Esophagus (tissue), 2 donors: ENCODE measurements around the gene SEC14L3. TPM values are rescaled to one million over a fixed set of nuclear protein-coding genes. Genes with fewer than 3 reads are reported as not detected.

ENCODE experiments used
- H3K27ac ChIP-seq, 2 donors: one replicate each; pipeline ENCODE4 v1.5.1; 2013; ENCODE audit warnings: low read depth in 2 of 2, mild to moderate bottlenecking in 2 of 2, inconsistent platforms in 1 of 2, low read length in 1 of 2, moderate library complexity in 1 of 2
- H3K27me3 ChIP-seq, 2 donors: one replicate each; pipeline ENCODE4 v1.6.1; 2013; ENCODE audit warnings: low read length in 2 of 2, control low read depth in 1 of 2, mild to moderate bottlenecking in 1 of 2; ENCODE audit not compliant: insufficient read depth in 2 of 2, control insufficient read depth in 1 of 2
- H3K36me3 ChIP-seq, 2 donors: one replicate each; pipeline ENCODE4 v1.6.1; 2013; ENCODE audit warnings: low read length in 1 of 2; ENCODE audit not compliant: control insufficient read depth in 2 of 2, insufficient read depth in 2 of 2
- H3K4me1 ChIP-seq, 2 donors: one replicate each; pipeline ENCODE4 v1.6.1; 2013; ENCODE audit warnings: low read length in 1 of 2; ENCODE audit not compliant: control insufficient read depth in 2 of 2, insufficient read depth in 2 of 2
- H3K4me3 ChIP-seq, 2 donors: one replicate each; pipeline ENCODE4 v1.5.1; 2013; ENCODE audit warnings: low read length in 2 of 2, mild to moderate bottlenecking in 2 of 2, low read depth in 1 of 2, moderate library complexity in 1 of 2
- H3K9me3 ChIP-seq, 2 donors: one replicate each; pipeline ENCODE4 v1.6.1; 2013; ENCODE audit warnings: mild to moderate bottlenecking in 2 of 2, low read depth in 1 of 2, low read length in 1 of 2, moderate library complexity in 1 of 2; ENCODE audit not compliant: control insufficient read depth in 2 of 2, insufficient read depth in 1 of 2
- WGBS, 2 donors: extraction: QIAGEN DNeasy Blood & Tissue Kit; methylation state at CpG; one replicate each; pipeline ENCODE4 v1.1.7; 2013; 5-methylcytosine and 5-hydroxymethylcytosine counted together
- polyA plus RNA-seq, 2 donors: library from polyadenylated mRNA; stranded (reverse); fragments of 200-250 nt; gene quantifications; one replicate each; pipeline ENCODE4 v1.2.3, GENCODE V29; 2013
- donor health status: healthy with polysubstance abuse.
- donor health status: Bipolar disorder and iron deficiency.

SEC14L3 gene
- polyA plus RNA-seq, 2 donors, result not detected

DNA sequence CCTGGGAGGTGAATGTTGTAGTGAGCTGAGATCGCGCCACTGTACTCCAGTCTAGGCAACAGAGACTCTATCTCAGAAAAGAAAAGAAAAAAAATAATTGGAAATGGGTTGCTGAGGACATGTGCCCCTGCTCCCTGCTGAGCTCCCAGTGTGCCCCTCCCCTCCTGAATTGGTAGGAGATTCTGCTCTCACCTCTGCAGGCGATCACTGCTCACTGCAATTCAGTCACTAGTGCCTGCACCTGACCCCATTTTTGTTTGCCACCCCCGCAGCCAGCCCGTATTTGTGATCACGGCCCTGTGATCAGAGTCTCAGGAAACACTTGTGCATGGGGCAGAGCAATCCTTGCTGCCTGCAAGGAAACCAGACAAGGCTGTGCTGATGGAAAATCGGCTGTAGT lies 16.3 kb upstream of the SEC14L3 start:
- WGBS, 2 donors, result 72 to 77% methylated on average over 7 of the region's 7 CpGs
- Histone ChIP-seq H3K9me3 (no peaks in the 10 kb centered on the region), H3K36me3 (no peaks in the 10 kb centered on the region), H3K4me3 (no peak overlapping the region), H3K4me1 (no peaks in the 10 kb centered on the region), H3K27me3 (no peaks in the 10 kb centered on the region), H3K27ac (no peak overlapping the region)

- WGBS, 2 donors, result 67 to 69% methylated on average over 8 of the region's 8 CpGs
- Histone ChIP-seq H3K27me3 (no peaks in the 10 kb centered on the region), H3K36me3 (no peaks in the 10 kb centered on the region), H3K27ac (no peak overlapping the region), H3K4me3 (no peak overlapping the region), H3K4me1 (no peaks in the 10 kb centered on the region), H3K9me3 (no peaks in the 10 kb centered on the region)
Measured at GRCh38 chr22:30486661-30487115, 14.9 kb upstream of the SEC14L3 start.

DNA sequence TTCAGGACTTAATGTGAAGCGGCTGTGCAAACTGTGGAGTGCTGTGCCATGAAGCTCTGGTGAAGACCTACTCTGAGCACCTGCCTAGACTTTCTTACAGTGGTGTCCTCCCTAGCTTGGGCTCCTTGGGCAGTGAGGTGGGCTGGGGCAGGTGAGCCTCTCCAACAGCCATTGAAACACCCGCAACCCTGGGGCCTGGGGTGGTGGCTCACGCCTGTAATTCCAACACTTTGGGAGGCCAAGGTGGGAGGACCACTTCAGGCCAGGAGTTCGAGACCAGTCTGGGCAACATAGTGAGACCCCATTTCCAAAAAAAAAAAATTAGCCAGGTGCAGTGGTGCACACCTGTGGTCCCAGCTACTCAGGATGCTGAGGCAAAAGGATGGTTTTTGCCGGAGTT lies 14.3 kb upstream of the SEC14L3 start:
- H3K4me1 ChIP-seq, result no peaks in the 10 kb centered on the region
- H3K27ac ChIP-seq, result no peak overlapping the region
- H3K27me3 ChIP-seq, result no peaks in the 10 kb centered on the region
- WGBS, 2 donors, result 88 to 90% methylated on average over 5 of the region's 5 CpGs
- no peaks in the 10 kb centered on the region for H3K36me3 ChIP-seq
- no peaks in the 10 kb centered on the region for H3K9me3 ChIP-seq
- no peak overlapping the region for H3K4me3 ChIP-seq

- Histone ChIP-seq H3K27ac (no peak overlapping the region), H3K4me1 (no peaks in the 10 kb centered on the region), H3K9me3 (no peaks in the 10 kb centered on the region), H3K27me3 (no peaks in the 10 kb centered on the region), H3K36me3 (no peaks in the 10 kb centered on the region), H3K4me3 (no peak overlapping the region)
- WGBS, 2 donors, result 26 to 30% methylated on average over 18 of the region's 18 CpGs
Measured at GRCh38 chr22:30485362-30485988, 13.7 kb upstream of the SEC14L3 start.

- H3K36me3 ChIP-seq, result no peaks in the 10 kb centered on the region
- H3K27ac ChIP-seq, result no peak overlapping the region
- H3K9me3 ChIP-seq, result no peaks in the 10 kb centered on the region
- 78 to 84% methylated on average over 1 of the region's 1 CpG for WGBS, 2 donors
- H3K4me3 ChIP-seq, result no peak overlapping the region
- peaks cover 0 to 3% of the 10 kb centered on the region in 2 donors for H3K4me1 ChIP-seq
- H3K27me3 ChIP-seq, result no peaks in the 10 kb centered on the region
Measured at GRCh38 chr22:30483169-30483568, 11.4 kb upstream of the SEC14L3 start.

DNA sequence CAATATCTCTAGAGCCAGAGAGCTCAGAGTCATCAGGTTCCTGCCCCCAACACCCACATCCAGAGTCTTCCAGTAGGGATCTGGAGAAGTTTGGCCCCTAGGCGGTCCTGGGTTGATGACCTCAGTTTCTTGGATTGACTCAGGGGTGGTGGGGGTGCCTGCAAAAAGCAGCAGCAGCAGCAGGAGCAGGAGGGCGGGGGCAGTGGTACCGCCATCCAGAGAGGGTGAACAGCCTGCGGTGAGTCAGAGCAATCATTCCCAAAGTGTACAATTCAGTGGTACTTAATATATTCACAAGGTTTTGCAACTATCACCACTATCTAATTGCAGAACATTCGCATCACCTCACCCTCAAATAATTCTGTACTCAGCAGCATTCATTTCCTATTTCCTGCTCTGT lies 9.9 kb upstream of the SEC14L3 start:
- 70 to 86% methylated on average over 5 of the region's 5 CpGs for WGBS, 2 donors
- no peaks in the 10 kb centered on the region for H3K9me3 ChIP-seq
- H3K36me3 ChIP-seq, result no peaks in the 10 kb centered on the region
- no peak overlapping the region for H3K4me3 ChIP-seq
- peaks cover 0 to 3% of the 10 kb centered on the region in 2 donors for H3K4me1 ChIP-seq
- H3K27me3 ChIP-seq, result no peaks in the 10 kb centered on the region
- H3K27ac ChIP-seq, result no peak overlapping the region

- Histone ChIP-seq H3K36me3 (no peaks in the 10 kb centered on the region), H3K27me3 (no peaks in the 10 kb centered on the region), H3K9me3 (no peaks in the 10 kb centered on the region), H3K4me3 (no peak overlapping the region), H3K4me1 (peaks cover 0 to 3% of the 10 kb centered on the region in 2 donors), H3K27ac (no peak overlapping the region)
- WGBS, 2 donors, result 82 to 86% methylated on average over 2 of the region's 2 CpGs
Measured at GRCh38 chr22:30479981-30480380, 8.2 kb upstream of the SEC14L3 start.

DNA sequence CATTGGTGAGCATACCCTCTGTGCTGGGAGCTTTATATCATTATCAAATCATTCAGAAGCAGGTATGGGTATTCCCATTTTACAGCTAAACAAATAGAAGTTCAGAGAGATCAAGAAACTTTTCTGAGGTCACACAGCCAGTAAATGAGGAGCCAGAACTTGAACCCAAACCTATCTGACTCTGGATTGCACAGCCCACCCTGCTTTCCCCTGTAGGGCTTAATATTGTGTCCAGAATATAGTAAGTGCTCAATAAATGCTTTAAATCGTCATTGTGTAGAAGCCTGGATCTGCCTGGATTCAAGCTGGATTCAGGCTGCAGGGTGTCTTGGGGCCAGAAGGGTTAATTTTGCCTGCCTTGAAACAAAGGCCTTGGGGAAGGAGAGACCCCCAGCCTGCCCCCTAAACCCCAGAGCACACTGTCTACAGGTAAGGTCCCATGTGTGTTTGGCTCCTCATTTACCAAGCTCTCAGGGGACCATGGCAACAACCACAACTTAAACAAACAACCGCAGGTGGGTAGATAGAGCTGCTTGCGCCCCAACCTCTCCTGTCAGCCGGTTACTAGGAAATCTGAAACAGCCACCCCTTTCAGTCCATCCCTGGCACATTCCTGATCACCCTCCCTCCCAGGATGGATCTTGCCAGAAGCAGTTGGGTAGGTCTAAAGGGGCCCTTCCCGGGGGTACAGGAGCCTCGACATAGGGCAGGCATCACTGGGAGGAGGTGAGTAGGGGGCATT lies 3.0 kb upstream of the SEC14L3 start:
- H3K27ac ChIP-seq, result no peak overlapping the region
- H3K27me3 ChIP-seq, result no peaks in the 10 kb centered on the region
- peaks cover 2 to 4% of the 10 kb centered on the region in 2 donors for H3K4me1 ChIP-seq
- H3K4me3 ChIP-seq, result no peak overlapping the region
- no peaks in the 10 kb centered on the region for H3K36me3 ChIP-seq
- WGBS, 2 donors, result 28 to 29% methylated on average over 6 of the region's 6 CpGs
- H3K9me3 ChIP-seq, result no peaks in the 10 kb centered on the region

GRCh38 chr22:30474121-30474520 lies 2.3 kb upstream of the SEC14L3 start:
- no peaks in the 10 kb centered on the region for H3K27me3 ChIP-seq
- H3K36me3 ChIP-seq, result no peaks in the 10 kb centered on the region

More at GRCh38 chr22:30474121-30474520, 2.3 kb upstream of the SEC14L3 start:
- no peaks in the 10 kb centered on the region for H3K9me3 ChIP-seq
- H3K27ac ChIP-seq, result no peak overlapping the region
- WGBS, 2 donors, result 96 to 97% methylated on average over 4 of the region's 4 CpGs
- H3K4me3 ChIP-seq, result no peak overlapping the region
- peaks cover 2 to 4% of the 10 kb centered on the region in 2 donors for H3K4me1 ChIP-seq
